GM06990 (cell line): ENCODE results near the gene NR1I2.

Experiments
- DNase-seq: peaks from one replicate; pipeline ENCODE4 v3.0.0-alpha.2; 2011; ENCODE audit not compliant: insufficient read length; ENCODE audit errors: extremely low read depth
- H3K27me3 ChIP-seq: replicated peaks from 2 replicates; pipeline ENCODE4 v1.6.0; 2011; ENCODE audit warnings: low read length; ENCODE audit not compliant: control insufficient read depth, insufficient read depth
- H3K36me3 ChIP-seq: 2 replicates; pipeline ENCODE4 v1.5.1; 2011; ENCODE audit warnings: low read length; ENCODE audit not compliant: control insufficient read depth, insufficient read depth
- H3K4me3 ChIP-seq: replicated peaks from 2 replicates; pipeline ENCODE4 v1.5.1; 2011; ENCODE audit warnings: low read depth, mild to moderate bottlenecking, control low read depth, low read length
- TF ChIP-seq, protein P1 (sequence below): IDR thresholded peaks from 2 replicates; pipeline ENCODE4 v1.5.1; 2011; ENCODE audit warnings: low read length, control low read depth, mild to moderate bottlenecking, inconsistent platforms; ENCODE audit not compliant: insufficient read depth, poor library complexity, severe bottlenecking

The NR1I2 gene

DNA sequence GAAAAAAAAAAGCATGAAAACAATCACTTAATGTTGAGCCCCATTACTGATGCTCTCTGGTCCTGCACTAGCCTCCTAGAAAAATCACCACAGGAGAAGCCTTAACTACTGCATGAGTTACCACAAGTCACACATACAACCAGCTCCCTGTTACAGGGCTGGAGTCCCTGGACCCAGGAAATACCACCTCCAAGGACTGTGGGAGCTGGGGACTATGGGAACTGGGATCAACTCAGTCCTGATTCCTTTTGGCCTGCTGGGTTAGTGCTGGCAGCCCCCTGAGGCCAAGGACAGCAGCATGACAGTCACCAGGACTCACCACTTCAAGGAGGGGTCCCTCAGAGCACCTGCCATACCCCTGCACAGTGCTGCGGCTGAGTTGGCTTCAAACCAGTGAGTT lies 559 bp downstream of the NR1I2 start:
- H3K36me3 ChIP-seq, result no peaks in the 10 kb centered on the region

DNA sequence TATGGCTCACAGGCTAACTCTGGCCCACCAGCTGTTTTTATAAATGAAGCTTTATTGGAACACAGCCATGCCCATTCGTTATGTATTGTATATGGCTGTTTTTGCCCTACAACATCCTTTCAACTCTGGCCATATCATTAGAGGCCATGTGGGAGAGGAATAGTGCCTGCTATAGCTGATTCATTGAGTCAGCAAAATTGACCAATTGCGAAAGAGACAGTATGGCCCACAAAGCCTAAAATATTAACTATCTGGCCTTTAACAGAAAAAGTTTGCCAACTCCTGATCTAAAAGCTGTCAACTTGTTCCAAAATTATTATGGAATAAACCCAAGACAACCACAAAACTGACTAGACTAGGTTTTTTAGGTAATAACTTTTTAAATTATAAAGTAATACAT lies 1.4 kb downstream of the NR1I2 start:
- TF ChIP-seq, protein P1, sequence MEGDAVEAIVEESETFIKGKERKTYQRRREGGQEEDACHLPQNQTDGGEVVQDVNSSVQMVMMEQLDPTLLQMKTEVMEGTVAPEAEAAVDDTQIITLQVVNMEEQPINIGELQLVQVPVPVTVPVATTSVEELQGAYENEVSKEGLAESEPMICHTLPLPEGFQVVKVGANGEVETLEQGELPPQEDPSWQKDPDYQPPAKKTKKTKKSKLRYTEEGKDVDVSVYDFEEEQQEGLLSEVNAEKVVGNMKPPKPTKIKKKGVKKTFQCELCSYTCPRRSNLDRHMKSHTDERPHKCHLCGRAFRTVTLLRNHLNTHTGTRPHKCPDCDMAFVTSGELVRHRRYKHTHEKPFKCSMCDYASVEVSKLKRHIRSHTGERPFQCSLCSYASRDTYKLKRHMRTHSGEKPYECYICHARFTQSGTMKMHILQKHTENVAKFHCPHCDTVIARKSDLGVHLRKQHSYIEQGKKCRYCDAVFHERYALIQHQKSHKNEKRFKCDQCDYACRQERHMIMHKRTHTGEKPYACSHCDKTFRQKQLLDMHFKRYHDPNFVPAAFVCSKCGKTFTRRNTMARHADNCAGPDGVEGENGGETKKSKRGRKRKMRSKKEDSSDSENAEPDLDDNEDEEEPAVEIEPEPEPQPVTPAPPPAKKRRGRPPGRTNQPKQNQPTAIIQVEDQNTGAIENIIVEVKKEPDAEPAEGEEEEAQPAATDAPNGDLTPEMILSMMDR, result no peak
- H3K36me3 ChIP-seq, result no peaks in the 10 kb centered on the region
- no peak overlapping the region for H3K4me3 ChIP-seq
- no peak for DNase-seq
- no peaks in the 10 kb centered on the region for H3K27me3 ChIP-seq

More for the DNA sequence above, 559 bp downstream of the NR1I2 start:
- no peak for DNase-seq
- Histone ChIP-seq H3K4me3 (no peak overlapping the region), H3K27me3 (no peaks in the 10 kb centered on the region)
- TF ChIP-seq, protein P1, result no peak

DNA sequence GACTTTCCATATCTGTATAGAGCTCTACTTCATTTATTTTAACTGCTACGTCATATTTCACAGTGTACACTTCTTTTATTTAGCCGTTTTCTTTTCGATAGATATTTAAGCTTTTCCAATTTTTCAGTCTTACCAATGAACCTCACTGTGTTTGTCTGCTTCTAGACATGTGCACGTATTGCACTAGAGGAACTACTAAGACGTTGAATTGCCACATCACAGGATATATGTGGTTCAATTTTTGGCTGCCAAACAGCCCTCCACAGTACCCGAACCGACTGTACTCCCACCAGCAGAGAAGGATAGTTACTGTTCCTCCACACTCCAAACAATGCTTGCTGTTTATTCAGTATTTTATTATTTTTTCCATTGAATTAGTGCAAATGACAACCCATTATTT lies 2.0 kb downstream of the NR1I2 start:
- H3K27me3 ChIP-seq, result no peaks in the 10 kb centered on the region
- no peaks in the 10 kb centered on the region for H3K36me3 ChIP-seq
- H3K4me3 ChIP-seq, result no peak overlapping the region
- TF ChIP-seq, protein P1, result no peak
- DNase-seq, result no peak

DNA sequence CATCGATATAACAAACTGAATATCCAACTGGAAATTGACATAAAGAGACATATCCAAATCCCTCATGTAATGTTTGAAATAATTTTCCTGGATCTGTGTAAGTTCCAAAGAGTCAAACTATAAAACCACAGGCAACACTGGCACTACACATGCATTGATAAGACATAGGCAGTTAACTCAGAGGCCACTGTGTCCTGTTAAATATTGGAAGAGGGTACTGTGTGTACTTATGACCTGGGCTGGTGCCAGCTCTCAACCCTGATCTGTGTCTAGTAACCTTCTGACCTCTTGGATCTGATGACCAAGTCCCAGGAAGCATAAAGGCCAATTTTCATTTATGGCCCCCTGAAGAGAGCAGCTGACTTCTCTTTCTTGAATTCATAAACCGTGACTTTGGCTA lies 4.5 kb downstream of the NR1I2 start:
- Histone ChIP-seq H3K36me3 (no peaks in the 10 kb centered on the region), H3K4me3 (no peak overlapping the region), H3K27me3 (no peaks in the 10 kb centered on the region)
- TF ChIP-seq, protein P1, result no peak
- no peak for DNase-seq

DNA sequence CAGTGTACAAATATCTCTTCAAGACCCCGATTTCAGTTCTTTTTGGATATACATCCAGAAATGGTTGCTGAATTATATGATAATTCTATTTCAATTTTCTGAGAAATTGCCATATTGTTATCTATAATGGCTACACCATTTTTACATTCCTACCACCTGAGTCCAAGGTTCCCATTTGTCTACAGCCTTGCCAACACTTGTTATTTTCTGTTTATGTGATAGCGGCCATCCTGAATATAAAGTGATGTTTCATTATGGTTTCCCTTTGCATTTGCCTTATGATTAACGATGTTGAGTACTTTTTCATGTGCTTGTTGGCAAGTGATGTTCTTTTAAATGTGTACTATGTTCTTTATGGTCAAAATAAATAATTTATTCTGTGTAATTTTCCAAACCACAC lies 8.5 kb downstream of the NR1I2 start:
- H3K27me3 ChIP-seq, result no peaks in the 10 kb centered on the region
- TF ChIP-seq, protein P1, result no peak
- no peak for DNase-seq
- no peak overlapping the region for H3K4me3 ChIP-seq
- H3K36me3 ChIP-seq, result no peaks in the 10 kb centered on the region

DNA sequence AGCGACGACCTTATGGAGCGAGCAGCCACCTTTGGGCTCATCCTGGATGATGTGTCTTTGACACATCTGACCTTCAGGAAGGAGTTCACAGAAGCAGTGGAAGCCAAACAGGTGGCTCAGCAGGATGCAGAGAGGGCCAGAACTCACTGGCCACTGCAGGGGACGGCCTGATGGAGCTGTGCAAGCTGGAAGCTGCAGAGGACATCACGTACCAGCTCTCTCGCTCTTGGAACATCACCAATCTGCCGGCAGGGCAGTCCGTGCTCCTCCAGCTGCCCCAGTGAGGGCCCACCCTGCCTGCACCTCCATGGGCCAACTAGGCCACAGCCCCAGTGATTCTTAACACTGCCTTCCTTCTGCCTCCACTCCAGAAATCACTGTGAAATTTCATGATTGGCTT lies 10.4 kb downstream of the NR1I2 start:
- Histone ChIP-seq H3K27me3 (no peaks in the 10 kb centered on the region), H3K4me3 (no peak overlapping the region), H3K36me3 (no peaks in the 10 kb centered on the region)
- DNase-seq, result no peak
- TF ChIP-seq, protein P1, result no peak
